NCI-H2107 (cell line): ENCODE data around the gene GARIN3.

ENCODE experiments used
- DNase-seq: peaks from one replicate; lab custom pipeline; 2025; lab: John Stamatoyannopoulos, UW

The GARIN3 gene

GRCh38 chr5:157143127-157143971 lies 22.7 kb downstream of the GARIN3 start:
- DNase-seq = no peak

GRCh38 chr5:157142317-157143126 lies 23.5 kb downstream of the GARIN3 start, which contains the start of gene MED7:
Gene MED7 (minus strand): TSS chr5:157142865. CDS start chr5:157139431, 3,434 bp downstream.
- DNase-seq = peak; percentile 77

GRCh38 chr5:157137691-157138090 lies 28.4 kb downstream of the GARIN3 start:
- DNase-seq = no peak

- DNase-seq = no peak
Observed at GRCh38 chr5:157132281-157132612, 33.8 kb downstream of the GARIN3 start.

- DNase-seq = no peak
Observed at GRCh38 chr5:157130925-157131324, 35.1 kb downstream of the GARIN3 start.

GRCh38 chr5:157121709-157122108 lies 44.4 kb downstream of the GARIN3 start:
- DNase-seq = no peak

- no peak for DNase-seq
Observed at GRCh38 chr5:157120102-157120501, 46.0 kb downstream of the GARIN3 start.

GRCh38 chr5:157116483-157116954 lies 49.5 kb downstream of the GARIN3 start:
- DNase-seq = no peak

- DNase-seq = no peak
Observed at GRCh38 chr5:157115502-157115901, 50.6 kb downstream of the GARIN3 start.

GRCh38 chr5:157115012-157115411 lies 51.1 kb downstream of the GARIN3 start:
- DNase-seq = no peak

GRCh38 chr5:157113002-157113401 lies 53.1 kb downstream of the GARIN3 start:
- DNase-seq = no peak
